MM.1S (cell line): ENCODE data around the gene TNFRSF4.

Experiments
- EZH2 ChIP-seq: fragments of 300-600 bp; sonication (generic); optimal IDR thresholded peaks from 2 replicates; pipeline ENCODE3; 2017; ENCODE audit warnings: low read depth, mild to moderate bottlenecking, antibody characterized with exemption, low read length, mixed read lengths
- EZH2phosphoT487 ChIP-seq: fragments of 300-600 bp; sonication (generic); IDR thresholded peaks from 2 replicates; pipeline ENCODE4 v1.6.1; 2018; ENCODE audit warnings: antibody characterized with exemption, low read length
- TF ChIP-seq, protein P1 (sequence below): fragments of 300-600 bp; sonication (generic); IDR thresholded peaks from 2 replicates; pipeline ENCODE4 v1.5.1; 2016; ENCODE audit warnings: antibody characterized with exemption, low read length, mixed read lengths

DNA sequence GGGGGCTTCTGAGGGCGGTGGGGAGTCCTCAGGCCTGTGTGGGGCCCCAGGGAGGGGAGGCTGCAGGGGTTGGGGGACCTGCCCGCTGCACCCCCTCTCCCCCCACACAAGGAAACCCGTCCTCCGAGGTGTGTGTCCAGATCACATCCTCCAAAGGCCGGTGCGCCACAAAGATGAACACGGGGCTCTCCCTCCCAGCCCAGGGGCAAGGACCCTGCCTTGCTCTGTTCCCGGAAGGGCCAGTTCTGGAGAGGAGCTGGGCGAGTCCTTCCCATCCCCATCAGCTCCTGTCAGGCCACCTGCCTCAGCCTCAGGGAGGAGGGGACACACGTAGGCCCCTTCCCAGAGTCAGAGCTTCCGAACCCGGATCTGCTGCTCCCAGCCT lies 42.8 kb downstream of the TNFRSF4 start:
- TF ChIP-seq, protein P1, sequence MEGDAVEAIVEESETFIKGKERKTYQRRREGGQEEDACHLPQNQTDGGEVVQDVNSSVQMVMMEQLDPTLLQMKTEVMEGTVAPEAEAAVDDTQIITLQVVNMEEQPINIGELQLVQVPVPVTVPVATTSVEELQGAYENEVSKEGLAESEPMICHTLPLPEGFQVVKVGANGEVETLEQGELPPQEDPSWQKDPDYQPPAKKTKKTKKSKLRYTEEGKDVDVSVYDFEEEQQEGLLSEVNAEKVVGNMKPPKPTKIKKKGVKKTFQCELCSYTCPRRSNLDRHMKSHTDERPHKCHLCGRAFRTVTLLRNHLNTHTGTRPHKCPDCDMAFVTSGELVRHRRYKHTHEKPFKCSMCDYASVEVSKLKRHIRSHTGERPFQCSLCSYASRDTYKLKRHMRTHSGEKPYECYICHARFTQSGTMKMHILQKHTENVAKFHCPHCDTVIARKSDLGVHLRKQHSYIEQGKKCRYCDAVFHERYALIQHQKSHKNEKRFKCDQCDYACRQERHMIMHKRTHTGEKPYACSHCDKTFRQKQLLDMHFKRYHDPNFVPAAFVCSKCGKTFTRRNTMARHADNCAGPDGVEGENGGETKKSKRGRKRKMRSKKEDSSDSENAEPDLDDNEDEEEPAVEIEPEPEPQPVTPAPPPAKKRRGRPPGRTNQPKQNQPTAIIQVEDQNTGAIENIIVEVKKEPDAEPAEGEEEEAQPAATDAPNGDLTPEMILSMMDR = no peak
- TF ChIP-seq EZH2 = no peak
- TF ChIP-seq EZH2phosphoT487 = no peak
